Erythroblast (primary cell): ENCODE results near the gene ARFGAP3.

ENCODE experiments used
- GATA1 ChIP-seq: IDR thresholded peaks from 2 replicates; pipeline ENCODE4 v1.6.1; 2011; ENCODE audit warnings: low read depth, mild to moderate bottlenecking, control low read depth, low read length, moderate library complexity
- POLR2A ChIP-seq: IDR thresholded peaks from 2 replicates; pipeline ENCODE4 v1.6.1; 2011; ENCODE audit warnings: mild to moderate bottlenecking, low read length

DNA sequence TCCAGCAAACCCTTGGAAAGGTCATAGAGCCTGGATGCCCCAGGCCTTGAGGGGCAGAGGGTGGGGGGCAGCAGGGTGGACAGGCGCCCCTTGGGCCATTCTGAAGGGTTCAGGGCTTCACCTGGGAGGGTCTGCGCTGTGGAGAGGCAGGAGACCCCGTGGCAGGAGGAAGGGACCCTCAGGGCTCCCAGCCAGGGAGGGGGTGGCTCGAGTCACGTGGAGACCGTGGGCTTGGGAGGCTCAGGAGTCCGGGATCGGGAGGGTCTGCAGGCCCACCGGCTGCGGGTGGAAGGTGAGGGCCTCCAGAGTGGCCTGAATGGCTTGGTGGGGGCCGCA is 87.9 kb downstream of the ARFGAP3 start:
- TF ChIP-seq POLR2A (no peak), GATA1 (no peak)
